NB4 (cell line): ENCODE data around the gene QSOX2.

ENCODE experiments used
- POLR2A ChIP-seq: IDR thresholded peaks from 2 replicates; pipeline ENCODE4 v1.6.1; 2011; ENCODE audit warnings: mild to moderate bottlenecking; ENCODE audit not compliant: insufficient read length; ENCODE audit errors: extremely low read depth
- TF ChIP-seq, protein P1 (sequence below): IDR thresholded peaks from one replicate; pipeline ENCODE4 v1.5.1; 2012; ENCODE audit warnings: low read depth, low read length

DNA sequence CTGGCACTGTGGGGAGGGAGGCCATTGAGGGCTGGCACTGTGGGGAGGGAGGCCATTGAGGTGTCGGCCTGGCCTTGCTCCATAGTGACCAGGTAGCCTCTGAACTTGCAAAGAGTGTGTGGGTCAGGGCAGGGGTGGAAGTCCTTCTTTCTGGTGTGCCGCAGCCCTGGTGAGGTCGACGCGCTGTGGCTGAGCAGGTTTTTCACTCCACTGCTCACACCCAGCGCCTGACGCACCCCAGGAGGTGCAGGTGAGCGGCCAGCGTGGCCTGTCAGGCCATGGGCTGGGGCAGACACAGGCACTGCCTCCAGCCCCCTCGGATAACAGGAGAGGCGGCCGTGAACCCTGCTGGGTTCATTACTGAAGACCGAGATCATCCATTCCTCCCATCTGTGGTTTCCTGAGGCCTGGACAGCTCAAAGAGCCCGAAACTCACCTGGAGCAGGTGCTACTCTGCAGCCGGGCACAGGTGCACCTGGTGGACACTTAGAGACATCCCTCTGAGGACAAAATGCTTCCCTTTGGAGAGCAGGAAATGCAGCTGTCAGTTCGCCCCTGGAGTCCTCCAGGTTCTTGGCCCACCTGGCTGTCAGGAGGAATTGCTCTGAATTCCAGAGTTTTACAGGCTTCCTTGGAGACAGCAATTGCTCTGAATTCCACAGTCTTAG is 73.1 kb downstream of the QSOX2 start:
- no peak for TF ChIP-seq POLR2A
- TF ChIP-seq, protein P1, sequence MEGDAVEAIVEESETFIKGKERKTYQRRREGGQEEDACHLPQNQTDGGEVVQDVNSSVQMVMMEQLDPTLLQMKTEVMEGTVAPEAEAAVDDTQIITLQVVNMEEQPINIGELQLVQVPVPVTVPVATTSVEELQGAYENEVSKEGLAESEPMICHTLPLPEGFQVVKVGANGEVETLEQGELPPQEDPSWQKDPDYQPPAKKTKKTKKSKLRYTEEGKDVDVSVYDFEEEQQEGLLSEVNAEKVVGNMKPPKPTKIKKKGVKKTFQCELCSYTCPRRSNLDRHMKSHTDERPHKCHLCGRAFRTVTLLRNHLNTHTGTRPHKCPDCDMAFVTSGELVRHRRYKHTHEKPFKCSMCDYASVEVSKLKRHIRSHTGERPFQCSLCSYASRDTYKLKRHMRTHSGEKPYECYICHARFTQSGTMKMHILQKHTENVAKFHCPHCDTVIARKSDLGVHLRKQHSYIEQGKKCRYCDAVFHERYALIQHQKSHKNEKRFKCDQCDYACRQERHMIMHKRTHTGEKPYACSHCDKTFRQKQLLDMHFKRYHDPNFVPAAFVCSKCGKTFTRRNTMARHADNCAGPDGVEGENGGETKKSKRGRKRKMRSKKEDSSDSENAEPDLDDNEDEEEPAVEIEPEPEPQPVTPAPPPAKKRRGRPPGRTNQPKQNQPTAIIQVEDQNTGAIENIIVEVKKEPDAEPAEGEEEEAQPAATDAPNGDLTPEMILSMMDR: no peak
